HepG2 (cell line): ENCODE measurements around the gene HAS3. TPM values are rescaled to one million over a fixed set of nuclear protein-coding genes. Genes with fewer than 3 reads are reported as not detected.
A peak's percentile ranks its signal among the peaks of the same experiment; 100 is the strongest.

Experiments
- ATAC-seq: fragments of 200-7000 bp; cut with Tn5 transposase; 3 replicates; pipeline ENCODE4 v1.9.1; 2020; ENCODE audit warnings: mild to moderate bottlenecking, moderate library complexity
- BruUV-seq: library from RNA; stranded (reverse); fragments of 400-500 nt; replicated peaks from 2 replicates; lab custom pipeline; 2021; lab: Mats Ljungman, UMichigan
- CTCF ChIA-PET: fragments of 300-600 bp; formaldehyde crosslinking; extraction: SDS; loops from one replicate; lab custom pipeline; 2021; ENCODE audit warnings: low total read pairs, inconsistent platforms, low intra/inter-chr PET ratio; lab: Yijun Ruan, JAX
- POLR2A ChIA-PET: fragments of 350-600 bp; sonication (Branson Sonifier 250); formaldehyde crosslinking; loops from one replicate; lab custom pipeline; 2020; ENCODE audit warnings: antibody characterized with exemption, inconsistent platforms; lab: Yijun Ruan, JAX
- DNase-seq: peaks from one replicate; pipeline ENCODE4 v3.0.0-alpha.2; 2015; ENCODE audit warnings: low spot score
- FAIRE-seq: peaks from 3 replicates; lab custom pipeline; 2011; peaks lifted over from hg19 to GRCh38; lab: Jason Lieb, UNC
- H2AFZ ChIP-seq: one replicate; pipeline ENCODE4 v1.6.1; 2011; ENCODE audit warnings: low read length, inconsistent platforms
- H3K27ac ChIP-seq: fragments of 300-600 bp; 3 replicates; pipeline ENCODE4 v1.8.0; 2011; ENCODE audit warnings: mixed run types, mild to moderate bottlenecking, mixed read lengths, low read length, inconsistent platforms; ENCODE audit not compliant: insufficient read depth; ENCODE audit errors: extremely low read length
- H3K27me3 ChIP-seq, 2 experiments: fragments of 200-600 bp in 1 of 2; 2 replicates in 1 of 2; 3 replicates in 1 of 2; pipeline versions ENCODE4 v1.6.0 to v1.8.0; 2011; ENCODE audit warnings: low read length in 2 of 2, mild to moderate bottlenecking in 2 of 2, moderate library complexity in 2 of 2, inconsistent platforms in 1 of 2; ENCODE audit not compliant: insufficient read depth in 2 of 2, control insufficient read depth in 1 of 2
- H3K36me3 ChIP-seq, 2 experiments: fragments of 200-600 bp in 1 of 2; replicated peaks in 1 of 2; 2 replicates in 1 of 2; 3 replicates in 1 of 2; pipeline versions ENCODE4 v1.5.1 to v1.8.0; 2011; ENCODE audit warnings: low read length in 2 of 2, inconsistent platforms in 1 of 2; ENCODE audit not compliant: insufficient read depth in 2 of 2, control insufficient read depth in 1 of 2
- H3K4me1 ChIP-seq: 2 replicates; pipeline ENCODE4 v1.5.1; 2012; ENCODE audit warnings: low read length, inconsistent platforms; ENCODE audit not compliant: insufficient read depth
- H3K4me2 ChIP-seq: 2 replicates; pipeline ENCODE4 v1.6.0; 2011; ENCODE audit warnings: low read depth, low read length, inconsistent platforms
- H3K4me3 ChIP-seq, 3 experiments: fragments of 200-600 bp in 1 of 3; sonication (generic), shearing (Covaris generic) in 1 of 3; replicated peaks in 1 of 3; 2 replicates each; pipeline ENCODE4 v1.5.1; 2011 to 2016; ENCODE audit warnings: low read length in 3 of 3, inconsistent platforms in 2 of 3, low read depth in 2 of 3, mild to moderate bottlenecking in 2 of 3, control low read depth in 1 of 3, mixed read lengths in 1 of 3; ENCODE audit not compliant: insufficient read depth in 1 of 3
- H3K79me2 ChIP-seq: one replicate; pipeline ENCODE4 v1.6.1; 2011; ENCODE audit warnings: low read length, inconsistent platforms; ENCODE audit not compliant: insufficient read depth
- H3K9ac ChIP-seq: 2 replicates; pipeline ENCODE4 v1.6.0; 2011; ENCODE audit warnings: mild to moderate bottlenecking, low read depth, low read length, inconsistent platforms; ENCODE audit not compliant: insufficient read depth
- H3K9me3 ChIP-seq: 2 replicates; pipeline ENCODE4 v1.5.1; 2012; ENCODE audit warnings: mild to moderate bottlenecking, low read length
- H4K20me1 ChIP-seq: 2 replicates; pipeline ENCODE4 v1.6.0; 2011; ENCODE audit warnings: inconsistent platforms, mild to moderate bottlenecking, low read length, moderate library complexity; ENCODE audit not compliant: insufficient read depth
- ZBTB33 ChIP-seq: sonication (generic); formaldehyde crosslinking; IDR thresholded peaks from 2 replicates; pipeline ENCODE4 v1.4.0; 2020; ENCODE audit warnings: missing genetic modification reagents
- WGBS: methylation state at CpG from one replicate; pipeline ENCODE4 v1.1.6; 2017; ENCODE audit warnings: low lambda C conversion rate; 5-methylcytosine and 5-hydroxymethylcytosine counted together
- in situ Hi-C: cut with HindIII; loops from 2 replicates; pipeline ENCODE4 v1.10.0; 2017; ENCODE audit warnings: low pct_unique_long_range_greater_than_20kb; ENCODE audit not compliant: extremely low pct_ligation_motif_present
- intact Hi-C: fragments of 100-400 bp; cut with micrococcal nuclease; formaldehyde crosslinking; loops from one replicate; pipeline ENCODE4 v1.10.0; 2022; ENCODE audit not compliant: unreplicated experiment
- polyA plus RNA-seq, 8 experiments: library from polyadenylated mRNA; depleted of rRNA in 3 of 8; stranded (reverse) in 7 of 8; unstranded in 1 of 8; fragments of >200 nt; fragmentation: Illumina TruSeq in 4 of 8; extraction: Trizol in 4 of 8; gene quantifications; 2 replicates each; pipeline versions ENCODE4 v1.2.1 to v1.2.3, GENCODE V29; 2011 to 2016; ENCODE audit warnings: low read depth in 4 of 8, missing spikeins in 1 of 8, mixed read lengths in 1 of 8; ENCODE audit not compliant: insufficient read depth in 1 of 8
- total RNA-seq, 5 experiments: library from RNA; depleted of rRNA; stranded (reverse); fragments of >200 nt; fragmentation: Illumina TruSeq; extraction: Trizol; gene quantifications; 2 replicates each; pipeline ENCODE4 v1.2.3, GENCODE V29; 2016; ENCODE audit warnings: low read depth in 1 of 5
- TF ChIP-seq, protein P1 (sequence below): sonication (generic); formaldehyde crosslinking; IDR thresholded peaks from 2 replicates; pipeline ENCODE4 v1.5.1; 2020; ENCODE audit warnings: missing genetic modification reagents, mild to moderate bottlenecking, borderline replicate concordance

HAS3 gene
- total and polyA plus RNA-seq, 2 of the 13 experiments (the other 11 are each of a cell fraction or from before 2014, with no cell fraction given): 0.04 to 0.30 TPM

DNA sequence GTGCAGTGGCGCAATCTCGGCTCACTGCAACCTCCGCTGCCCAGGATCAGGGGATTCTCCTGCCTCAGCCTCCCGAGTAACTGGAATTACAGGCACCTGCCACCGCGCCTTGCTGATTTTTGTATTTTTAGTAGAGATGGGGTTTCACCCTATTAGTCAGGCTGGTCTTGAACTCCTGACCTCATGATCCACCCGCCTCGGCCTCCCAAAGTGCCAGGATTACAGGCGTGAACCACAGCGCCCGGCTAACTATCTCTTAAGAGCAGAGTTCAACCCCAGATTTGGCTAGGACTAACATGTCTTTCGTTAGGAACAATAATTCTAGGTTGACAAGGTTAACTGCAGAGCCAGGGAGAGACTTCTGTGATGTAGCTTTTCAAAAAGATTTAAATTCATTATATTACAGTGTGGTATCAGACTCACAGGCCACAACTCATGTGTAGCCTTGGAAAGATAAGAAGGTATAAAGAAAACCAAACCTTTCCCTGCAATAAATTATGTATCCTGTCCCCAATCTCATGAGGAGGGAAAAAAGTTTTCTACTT is 22.6 kb downstream of the HAS3 start:
- H3K27ac ChIP-seq: no peak overlapping the region
- no peak for DNase-seq
- CTCF ChIA-PET: no interaction called here
- peaks cover 0 to 6% of the 10 kb centered on the region in 2 experiments; a peak in 2 of 5 replicates for H3K36me3 ChIP-seq
- in situ Hi-C loops: no loop called here
- POLR2A ChIA-PET: interaction anchor here (1.8 to 2.8 kb wide), 2 partner anchors 16 to 281 kb away, joined by 3 to 7 read pairs; no protein-coding TSS in a partner anchor
- no peak overlapping the region for H2AFZ ChIP-seq
- no TSS peak for BruUV-seq
- H3K27me3 ChIP-seq: no peaks in the 10 kb centered on the region; a peak in 1 of 5 replicates
- 97% methylated on average over 12 of the region's 12 CpGs for WGBS
- no peak overlapping the region for H3K4me2 ChIP-seq
- H3K79me2 ChIP-seq: peaks cover 32% of the 10 kb centered on the region
- TF ChIP-seq ZBTB33: peak; percentile 23; the same call in 1 of the 2 replicates
- TF ChIP-seq, protein P1, sequence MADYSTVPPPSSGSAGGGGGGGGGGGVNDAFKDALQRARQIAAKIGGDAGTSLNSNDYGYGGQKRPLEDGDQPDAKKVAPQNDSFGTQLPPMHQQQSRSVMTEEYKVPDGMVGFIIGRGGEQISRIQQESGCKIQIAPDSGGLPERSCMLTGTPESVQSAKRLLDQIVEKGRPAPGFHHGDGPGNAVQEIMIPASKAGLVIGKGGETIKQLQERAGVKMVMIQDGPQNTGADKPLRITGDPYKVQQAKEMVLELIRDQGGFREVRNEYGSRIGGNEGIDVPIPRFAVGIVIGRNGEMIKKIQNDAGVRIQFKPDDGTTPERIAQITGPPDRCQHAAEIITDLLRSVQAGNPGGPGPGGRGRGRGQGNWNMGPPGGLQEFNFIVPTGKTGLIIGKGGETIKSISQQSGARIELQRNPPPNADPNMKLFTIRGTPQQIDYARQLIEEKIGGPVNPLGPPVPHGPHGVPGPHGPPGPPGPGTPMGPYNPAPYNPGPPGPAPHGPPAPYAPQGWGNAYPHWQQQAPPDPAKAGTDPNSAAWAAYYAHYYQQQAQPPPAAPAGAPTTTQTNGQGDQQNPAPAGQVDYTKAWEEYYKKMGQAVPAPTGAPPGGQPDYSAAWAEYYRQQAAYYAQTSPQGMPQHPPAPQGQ (CRISPR knock-in tag): no peak
- intact Hi-C loops: no loop called here
- H3K4me3 ChIP-seq: no peak overlapping the region
- H3K9ac ChIP-seq: no peak overlapping the region
- ATAC-seq: no peak
- no peaks in the 10 kb centered on the region for H4K20me1 ChIP-seq
- FAIRE-seq: no peak
- H3K9me3 ChIP-seq: no peaks in the 10 kb centered on the region
- H3K4me1 ChIP-seq: peaks cover 24% of the 10 kb centered on the region
